Right renal cortex interstitium (tissue), 3 donors: ENCODE results near the gene RIPOR3. TPM values are rescaled to one million over a fixed set of nuclear protein-coding genes. Genes with fewer than 3 reads are reported as not detected.
A peak's percentile ranks its signal among the peaks of the same experiment; 100 is the strongest.
"Not testable (repeated sequence)": the region's sequence is repeated elsewhere in the genome, so short reads cannot be mapped to it uniquely, and the experiment has no call there.

Experiments
- DNase-seq, 3 donors: peaks; one replicate each; pipeline ENCODE4 v3.0.0-alpha.2; 2013; ENCODE audit warnings: low read depth in 3 of 3, low spot score in 2 of 3
- polyA plus RNA-seq, 3 donors: library from polyadenylated mRNA; unstranded; fragments of 120-200 nt; gene quantifications; one replicate each; pipeline ENCODE4 v1.2.1, GENCODE V29; 2013; ENCODE audit not compliant: insufficient read length in 3 of 3

The RIPOR3 gene
- polyA plus RNA-seq, 3 donors: 6.4 to 6.9 (median 6.5) TPM

DNA sequence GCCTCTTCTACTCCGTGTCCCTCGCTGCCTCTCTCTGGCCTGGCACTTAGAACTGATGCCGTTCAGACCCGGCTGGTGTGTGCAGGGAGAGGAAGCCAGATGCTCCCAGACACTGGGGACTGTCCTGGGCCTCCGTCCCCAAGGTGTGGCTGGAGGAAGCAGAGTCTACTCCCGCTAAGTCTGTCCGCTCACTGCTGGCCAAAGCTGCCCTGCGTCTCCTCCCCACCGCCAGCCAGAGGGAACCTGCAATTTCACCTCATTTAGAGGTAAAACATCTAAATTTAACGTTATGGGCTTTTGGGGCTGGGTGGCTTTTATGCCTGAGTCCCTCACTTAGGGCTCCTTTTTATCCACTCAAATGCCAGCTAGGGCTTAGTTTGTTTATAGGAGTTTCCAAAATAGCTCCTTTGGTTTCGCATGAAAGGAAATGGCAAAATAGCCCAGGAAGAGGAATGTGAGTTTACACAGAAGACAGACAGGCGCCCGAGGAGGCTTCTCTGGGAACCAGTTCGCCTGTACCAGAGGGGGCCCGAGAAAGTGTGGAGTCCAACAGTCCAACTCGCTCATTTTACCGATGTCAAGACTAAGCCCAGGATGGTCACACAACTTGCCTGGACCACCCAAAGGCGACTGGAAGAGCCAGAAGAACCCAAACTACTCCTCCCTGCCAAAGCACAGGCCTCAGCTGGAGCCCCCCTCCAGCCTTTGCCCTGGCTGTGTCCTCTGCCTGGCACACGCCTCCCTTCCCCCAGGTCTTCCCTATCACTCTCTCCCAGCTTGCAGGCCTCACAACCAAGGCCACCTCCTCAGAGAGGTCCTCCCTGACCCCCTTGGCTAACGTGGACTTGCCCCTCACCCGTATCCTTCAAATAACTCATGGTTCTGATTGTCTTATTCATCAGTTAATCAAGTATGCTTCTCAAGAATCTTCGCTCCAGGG lies 54.5 kb downstream of the RIPOR3 start:
- DNase-seq: no peak

DNA sequence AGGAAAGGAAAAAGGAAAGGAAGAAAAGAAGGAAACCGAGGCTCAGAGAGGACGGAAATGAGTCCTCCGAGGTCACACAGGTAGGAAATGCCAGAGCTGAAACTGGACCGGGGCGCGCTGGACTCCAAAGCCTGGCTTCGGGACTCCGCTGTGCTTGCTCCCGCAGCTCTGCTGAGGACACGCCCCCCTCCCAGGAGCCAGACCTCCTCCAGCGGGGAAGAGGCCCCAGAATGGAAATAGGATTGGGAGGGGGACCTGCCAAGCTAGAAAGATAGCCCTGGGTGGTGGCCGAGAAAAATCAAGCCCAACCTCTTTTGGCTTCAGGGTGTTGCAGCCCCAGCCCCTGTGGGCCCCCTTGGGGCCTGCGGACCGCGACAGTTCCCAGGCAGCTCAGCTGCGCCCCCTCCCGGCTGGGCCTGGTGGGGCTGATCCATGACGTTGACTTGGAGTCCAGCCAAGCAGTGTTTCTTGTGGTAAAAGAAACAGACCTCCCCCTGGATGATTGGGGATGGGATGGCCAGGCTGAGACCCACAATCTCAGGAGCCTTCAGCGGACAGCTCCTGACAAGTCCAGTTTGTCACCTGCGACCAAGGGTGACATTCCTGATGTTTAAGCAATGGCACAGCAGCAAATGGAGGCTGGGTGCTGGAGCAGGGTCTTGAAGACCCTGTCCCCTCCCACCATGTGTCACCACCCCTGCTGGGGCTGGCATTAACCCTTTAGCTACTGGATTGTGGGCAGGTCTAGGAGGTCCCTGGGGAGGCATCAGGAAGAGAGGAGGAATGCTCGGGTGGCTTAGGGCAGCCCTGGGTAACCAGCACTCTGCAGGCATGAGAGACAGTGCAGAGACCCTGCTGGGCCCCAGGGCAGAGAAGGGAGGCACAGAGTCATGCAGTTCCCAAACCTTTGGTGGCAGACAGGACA lies 55.4 kb downstream of the RIPOR3 start:
- DNase-seq: peak in 1 of 3 donors; percentile 63

DNA sequence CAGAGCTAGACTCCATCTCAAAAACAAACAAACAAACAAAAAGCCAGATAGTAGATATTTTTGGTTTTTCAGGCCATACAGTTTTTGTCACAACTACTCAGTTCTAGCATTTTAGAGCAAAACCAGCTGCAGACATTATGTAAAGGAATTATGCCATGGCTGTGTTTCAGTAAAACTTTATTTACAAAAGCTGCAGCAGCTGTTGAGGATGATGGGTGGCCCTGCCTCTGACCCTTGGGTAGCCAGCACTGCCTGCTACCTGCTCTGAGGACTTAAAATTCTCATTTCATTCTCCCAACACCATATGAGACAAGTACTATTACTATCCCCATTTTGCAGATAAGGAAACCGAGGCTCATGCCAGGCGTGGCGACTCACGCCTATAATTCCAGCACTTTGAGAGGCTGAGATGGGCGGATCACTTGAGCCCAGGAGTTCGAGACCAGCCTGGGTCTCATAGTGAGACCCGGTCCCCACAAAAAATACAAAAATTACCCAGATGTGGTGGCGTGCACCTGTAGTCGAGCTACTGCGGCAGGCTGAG lies 56.3 kb downstream of the RIPOR3 start:
- no peak for DNase-seq

DNA sequence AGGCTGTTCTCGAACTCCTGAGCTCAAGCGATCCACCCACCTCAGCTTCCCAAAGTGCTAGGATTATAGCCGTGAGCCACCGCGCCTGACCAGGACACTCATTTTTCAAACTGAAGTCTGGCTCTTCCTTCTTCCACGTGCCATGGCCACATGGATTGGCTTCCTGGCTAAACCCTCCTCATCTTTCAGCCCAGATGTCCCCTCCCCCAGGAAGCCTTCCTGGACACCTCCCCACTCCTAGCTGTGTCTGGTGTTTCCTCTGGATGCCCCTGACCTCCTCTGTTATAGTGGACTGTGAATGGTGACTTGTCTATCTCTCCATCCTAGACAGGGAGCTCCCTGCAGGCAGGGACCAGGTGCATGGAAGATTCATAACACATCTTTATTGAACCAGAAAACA lies 57.2 kb downstream of the RIPOR3 start:
- no peak for DNase-seq

DNA sequence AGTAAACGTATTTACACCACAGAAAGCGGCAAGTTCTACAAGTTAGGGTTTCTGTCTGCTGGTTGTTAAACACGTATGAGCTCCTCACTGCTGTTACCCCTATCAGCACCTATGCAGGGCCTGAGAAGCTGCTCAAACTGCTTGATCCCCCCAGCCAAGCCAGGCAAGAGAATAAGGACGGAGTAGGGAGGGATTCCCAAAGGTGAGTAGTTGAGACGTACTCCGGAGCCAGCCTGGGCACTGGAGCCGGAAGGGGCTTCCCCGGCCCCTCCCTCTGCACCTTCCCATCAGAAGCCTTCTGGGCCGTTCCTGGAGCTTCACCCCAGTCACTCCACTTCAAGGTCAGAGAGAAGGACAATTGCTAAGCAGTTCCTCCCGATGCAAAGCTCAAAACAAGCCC lies 58.0 kb downstream of the RIPOR3 start:
- no peak for DNase-seq

DNA sequence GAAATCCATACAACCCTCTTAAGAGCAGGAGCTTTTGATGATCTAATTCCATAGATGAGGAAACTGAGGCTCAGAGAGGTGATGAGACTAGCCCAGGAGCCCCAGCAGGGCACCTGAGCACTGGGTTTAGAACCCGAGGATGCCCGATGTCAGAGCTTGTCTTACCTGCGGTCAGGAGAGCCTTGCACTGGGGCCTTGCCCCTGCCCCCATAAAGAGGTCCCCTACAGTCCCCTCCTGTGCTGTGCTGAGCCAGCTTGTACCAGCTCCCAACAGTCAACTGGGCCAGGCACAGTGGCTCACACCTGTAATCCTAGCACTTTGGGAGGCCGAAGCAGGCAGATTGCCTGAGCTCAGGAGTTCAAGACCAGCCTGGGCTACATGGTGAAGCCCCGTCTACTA lies 58.6 kb downstream of the RIPOR3 start:
- no peak for DNase-seq

DNA sequence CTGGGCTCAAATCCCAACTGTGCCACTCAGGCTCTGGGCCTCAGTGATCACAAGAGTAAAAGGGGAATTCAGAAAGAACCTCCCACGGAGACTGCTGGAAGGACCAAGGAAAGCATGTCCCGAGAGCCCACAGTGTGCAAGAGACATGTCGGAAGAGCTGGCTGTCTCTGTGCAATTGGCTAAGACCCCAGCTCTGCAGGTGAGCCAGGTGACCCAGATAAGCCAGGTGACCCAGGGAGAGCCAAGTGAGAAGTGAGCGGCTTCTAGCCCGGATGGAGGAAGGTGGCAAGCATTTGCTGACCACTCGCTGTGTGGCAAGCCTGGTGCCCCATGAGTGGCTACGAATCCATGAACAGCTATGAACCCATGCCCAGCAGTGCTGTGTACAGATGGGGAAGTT lies 59.1 kb downstream of the RIPOR3 start:
- no peak for DNase-seq

DNA sequence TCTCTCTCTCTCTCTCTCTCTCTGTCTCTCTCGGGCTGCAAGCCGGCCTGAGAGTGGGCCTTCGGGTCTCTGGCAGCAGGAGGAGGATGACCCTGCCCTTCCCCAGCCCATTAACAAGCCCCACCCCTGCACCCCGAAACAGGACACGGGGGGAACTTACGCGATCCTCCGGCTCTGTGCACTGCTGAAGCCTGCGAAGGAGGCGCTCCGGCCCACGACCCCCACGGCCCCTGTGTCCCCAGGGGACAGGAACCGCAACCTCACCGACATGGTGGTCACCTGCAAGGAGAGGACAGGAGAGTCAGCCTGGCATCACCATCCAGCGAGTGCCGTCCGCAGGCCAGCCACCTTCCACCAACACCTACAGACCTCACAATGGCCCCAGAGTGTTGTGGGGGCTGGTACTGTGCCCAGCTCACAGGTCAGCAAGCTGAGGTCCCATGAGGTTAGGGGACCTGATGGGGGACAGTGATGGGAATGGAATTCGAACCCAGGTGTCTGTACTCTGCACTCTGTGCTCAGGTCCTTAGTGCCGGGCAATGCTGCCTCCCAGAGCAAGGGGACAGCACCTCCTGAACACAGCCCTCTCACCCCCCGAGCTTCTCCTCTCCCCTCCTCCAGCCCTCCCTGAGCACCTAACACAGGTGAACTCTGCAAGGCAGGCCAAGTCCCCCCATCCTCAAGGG lies 60.6 kb downstream of the RIPOR3 start:
- no peak for DNase-seq

DNA sequence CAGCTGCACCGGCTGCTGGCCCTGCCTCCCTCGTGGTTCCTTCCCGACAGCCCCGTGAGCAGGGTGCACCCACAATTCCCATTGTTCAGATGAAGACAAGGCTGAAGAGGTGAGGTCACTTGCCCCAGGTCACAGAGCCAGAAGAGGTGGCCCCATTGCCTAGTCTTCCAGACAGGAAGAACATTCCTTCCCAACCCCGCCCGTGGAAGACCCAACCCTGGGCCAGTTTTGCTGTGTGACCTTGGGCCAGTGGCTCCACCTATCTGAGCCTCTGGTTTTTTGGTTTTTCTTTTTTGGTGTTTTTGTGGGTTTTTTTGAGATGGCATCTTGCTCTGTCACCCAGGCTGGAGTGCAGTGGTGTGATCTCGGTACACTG lies 61.7 kb downstream of the RIPOR3 start:
- DNase-seq: no peak

DNA sequence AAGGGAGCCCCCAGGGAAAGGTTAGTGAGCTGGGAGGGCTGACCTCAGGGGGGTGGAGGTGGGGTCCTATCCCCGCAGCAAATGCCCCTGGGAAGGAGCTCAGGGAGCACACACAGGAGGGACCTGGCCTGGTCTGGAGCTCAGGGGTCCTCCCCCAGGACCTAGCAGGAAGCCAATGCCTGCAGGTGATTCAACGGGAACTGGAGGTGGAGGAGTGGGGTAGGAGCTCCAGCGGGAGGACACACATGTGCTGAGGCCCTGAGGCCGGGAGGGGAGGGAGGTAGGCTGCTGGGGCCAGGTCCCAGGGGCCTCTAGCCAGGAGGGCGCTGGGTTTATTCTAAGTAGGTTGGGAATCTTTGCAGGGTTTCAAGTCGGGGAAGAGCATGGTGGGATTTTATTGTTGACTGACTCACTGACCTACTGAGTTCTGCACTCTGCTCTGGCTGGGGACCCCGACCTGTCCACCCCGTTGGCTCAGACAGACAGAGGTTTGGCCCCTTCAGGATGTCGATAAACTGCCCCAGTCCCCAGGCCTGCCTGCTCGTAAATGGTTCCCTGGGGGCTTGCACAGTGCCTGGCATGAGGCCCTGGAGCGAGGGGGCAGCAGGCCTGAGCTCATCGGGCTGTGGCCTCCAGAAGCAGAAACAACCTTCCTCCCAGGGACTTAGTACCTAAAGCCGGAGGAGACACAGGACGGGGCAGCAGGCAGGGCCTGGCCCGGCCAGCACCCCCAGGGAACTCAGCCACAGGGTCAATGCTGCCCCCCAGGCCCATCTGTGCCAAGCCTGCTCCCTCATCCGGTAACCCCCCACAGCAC lies 62.3 kb downstream of the RIPOR3 start:
- no peak for DNase-seq

DNA sequence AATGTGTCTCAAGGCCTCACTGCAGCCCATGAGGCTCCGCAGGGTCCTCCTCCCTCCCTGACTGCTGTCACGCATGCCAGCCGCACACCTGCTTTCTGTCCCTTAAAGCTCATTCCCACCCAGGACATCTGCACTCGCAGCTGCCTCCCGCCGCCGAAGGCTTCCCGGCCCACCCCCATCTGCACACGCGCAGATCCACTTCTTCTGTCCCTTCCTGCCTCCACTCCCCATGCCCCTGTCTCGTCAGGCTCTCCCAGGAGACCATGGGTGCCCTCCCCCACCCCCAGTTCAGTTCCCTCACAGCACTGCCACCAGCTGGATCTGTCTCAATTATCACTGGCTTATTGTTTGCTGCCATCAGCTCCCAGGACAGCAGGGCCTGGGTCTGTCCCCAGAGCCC lies 63.0 kb downstream of the RIPOR3 start:
- no peak for DNase-seq

DNA sequence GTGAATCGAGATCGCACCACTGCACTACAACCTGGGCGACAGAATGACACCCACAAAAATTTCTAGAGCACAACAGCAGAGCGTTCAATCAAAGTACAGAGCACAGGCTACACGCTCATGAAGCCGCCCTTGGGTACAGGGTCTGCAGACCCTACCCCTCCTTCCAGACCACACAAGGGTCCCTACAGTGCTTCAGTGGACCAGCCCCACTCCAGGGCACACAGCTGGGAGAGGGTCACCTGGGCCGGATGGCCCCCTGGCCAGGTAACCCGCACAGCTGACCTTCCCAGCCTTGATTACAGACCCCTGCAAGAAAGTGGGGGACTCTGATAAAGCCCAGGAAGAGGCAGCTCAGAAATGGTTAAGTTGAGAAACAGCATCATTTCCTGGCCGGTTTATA lies 63.6 kb downstream of the RIPOR3 start:
- no peak for DNase-seq

DNA sequence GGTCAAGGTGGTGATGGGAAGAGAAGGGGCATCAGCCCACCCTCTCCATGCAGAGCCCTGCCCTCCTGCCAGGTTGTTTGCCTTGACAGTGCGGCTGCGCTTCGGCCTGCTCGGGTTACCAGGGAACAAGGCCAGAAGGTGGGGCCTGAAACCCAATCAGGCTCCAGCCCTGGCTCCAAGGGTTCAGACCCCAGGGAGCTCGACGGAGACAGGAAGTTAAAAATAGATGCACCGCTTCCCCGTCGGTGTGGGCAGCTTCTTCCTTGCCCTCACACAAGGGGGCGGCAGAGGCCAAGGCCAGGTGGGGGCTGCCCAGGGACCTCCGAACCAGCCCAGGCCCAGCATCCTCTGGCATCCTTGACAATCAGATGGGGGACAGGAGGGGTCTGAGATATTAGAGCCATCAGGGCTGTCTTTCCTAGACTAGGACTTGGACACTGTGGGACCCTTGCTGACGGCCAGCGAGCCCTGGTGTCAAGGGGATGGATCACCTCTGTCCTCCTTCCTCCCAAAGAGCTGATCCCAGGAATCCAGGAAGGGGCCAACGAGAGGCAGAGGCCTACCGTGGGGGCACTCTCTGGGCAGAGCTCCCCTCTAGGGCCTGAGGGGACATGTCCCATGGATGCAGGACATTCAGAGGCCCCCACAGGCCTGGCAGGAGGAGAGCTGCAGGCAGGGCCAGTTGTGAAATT lies 65.2 kb downstream of the RIPOR3 start:
- DNase-seq: no peak

DNA sequence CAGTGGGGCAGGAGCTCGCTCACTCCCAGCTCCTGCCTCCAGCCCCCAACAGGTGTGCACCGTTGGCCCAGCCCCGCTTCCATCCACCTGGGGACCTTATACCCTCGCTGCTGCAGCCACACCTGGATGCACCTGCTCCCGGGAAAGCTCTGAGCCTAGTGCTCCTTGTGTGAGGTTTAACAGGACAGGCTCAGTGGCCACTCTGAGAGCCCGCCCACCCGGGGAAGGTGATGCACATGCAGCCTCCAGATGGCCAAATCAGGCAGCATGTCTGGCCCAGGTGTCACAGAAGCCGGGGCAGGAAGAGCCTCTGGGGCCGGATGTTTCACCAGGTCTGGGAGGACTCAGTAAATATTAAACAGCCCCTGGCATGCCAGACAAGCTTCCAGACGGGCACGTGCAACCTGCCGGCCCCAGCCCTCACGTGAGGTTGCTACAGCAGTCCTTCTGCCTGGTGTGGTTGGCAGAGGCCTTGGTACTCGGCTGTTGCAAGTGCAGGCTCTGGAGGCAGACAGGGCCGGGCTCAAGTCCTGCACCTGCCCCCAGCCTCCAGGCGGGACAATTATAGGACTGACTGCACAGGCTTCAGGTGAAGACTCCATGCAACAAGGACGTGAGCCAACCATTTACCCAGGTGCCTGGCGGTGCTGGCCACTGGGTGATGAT lies 66.9 kb downstream of the RIPOR3 start:
- no peak for DNase-seq

DNA sequence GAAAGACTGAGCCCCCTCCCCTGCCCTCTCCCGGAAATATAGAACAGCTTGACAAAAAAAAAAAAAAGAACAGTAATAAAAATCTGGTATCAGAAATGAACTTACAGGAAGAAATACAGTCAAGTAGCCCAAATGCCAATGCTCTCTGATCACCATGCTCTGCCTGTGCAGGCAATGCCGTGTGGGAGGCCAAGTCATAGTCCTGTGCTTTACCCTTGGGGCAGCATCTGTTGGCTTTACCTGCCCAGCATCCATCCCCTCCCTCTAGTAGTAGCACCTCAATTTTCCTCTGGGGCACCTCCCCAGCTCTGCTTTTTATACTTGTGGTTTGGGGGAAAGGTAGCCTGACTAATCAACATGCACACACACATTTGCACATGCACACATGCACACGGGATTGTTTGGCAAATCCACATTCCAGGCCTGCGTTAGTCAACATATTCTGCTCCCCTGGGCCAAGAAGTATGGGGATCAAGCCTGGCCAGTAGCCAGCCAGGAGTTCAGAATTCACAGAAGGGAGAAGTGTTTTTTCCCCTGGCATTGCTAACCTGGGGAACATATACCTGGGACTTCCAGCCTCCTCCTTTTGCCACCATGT lies 70.2 kb downstream of the RIPOR3 start:
- DNase-seq: no peak

DNA sequence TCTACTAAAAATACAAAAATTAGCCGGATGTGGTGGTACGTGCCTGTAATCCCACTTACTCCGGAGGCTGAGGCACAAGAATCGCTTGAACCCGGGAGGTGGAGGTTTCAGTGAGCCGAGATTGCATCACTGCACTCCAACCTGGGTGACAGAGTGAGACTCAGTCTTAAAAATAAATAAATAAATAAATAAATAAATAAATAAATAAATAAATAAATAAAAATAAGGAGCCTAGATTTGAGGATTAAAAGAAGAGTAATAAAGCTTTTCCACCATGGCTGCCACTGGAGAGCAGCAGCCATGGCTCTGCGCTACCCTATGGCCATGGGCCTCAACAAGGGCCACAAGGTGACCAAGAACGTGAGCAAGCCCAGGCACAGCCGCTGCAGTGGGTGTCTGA lies 70.9 kb downstream of the RIPOR3 start:
- not testable (repeated sequence) for DNase-seq

DNA sequence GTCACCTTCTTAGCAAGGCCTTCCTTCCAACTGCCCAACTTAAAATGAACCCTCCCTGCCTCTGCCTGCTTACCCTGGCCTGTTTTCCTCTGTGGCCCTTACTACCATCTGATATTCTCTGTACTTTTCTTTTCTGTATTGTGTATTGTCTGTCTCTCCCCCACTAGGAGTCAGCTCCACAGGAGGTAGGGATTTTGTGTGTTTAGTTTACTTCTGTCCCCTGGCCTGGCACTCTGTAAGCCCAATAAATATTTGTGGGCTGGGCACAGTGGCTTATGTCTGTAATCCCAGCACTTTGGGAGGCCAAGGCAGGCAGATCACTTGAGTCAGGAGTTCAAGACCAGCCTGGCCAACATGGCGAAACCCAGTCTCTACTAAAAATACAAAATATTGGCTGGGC lies 72.8 kb downstream of the RIPOR3 start:
- DNase-seq: no peak

DNA sequence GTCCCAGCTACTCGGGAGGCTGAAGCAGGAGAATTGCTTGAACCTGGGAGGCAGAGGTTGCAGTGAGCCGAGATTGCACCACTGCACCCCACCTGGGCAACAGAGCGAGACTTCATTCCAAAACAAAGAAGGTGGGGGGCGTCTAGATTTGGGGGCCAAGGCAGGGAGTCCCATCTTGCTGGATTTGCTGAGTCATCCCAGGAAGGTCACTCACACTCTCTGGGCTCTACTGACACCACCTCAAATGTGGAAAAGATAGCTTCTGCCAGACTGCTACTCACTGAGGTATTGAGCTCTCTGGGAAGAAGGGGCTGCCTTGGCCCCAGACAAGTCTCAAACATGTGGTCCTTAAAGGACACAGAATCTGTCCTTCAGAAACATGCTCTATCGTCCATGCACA lies 74.3 kb downstream of the RIPOR3 start:
- no peak for DNase-seq
